NB4 (cell line): ENCODE measurements around the gene SYMPK.
A peak's percentile ranks its signal among the peaks of the same experiment; 100 is the strongest.

Experiments
- DNase-seq: peaks from one replicate; pipeline ENCODE4 v3.0.0; 2010; ENCODE audit warnings: low read depth
- H3K4me3 ChIP-seq: one replicate; pipeline ENCODE4 v1.5.1; 2011; ENCODE audit warnings: mild to moderate bottlenecking, low read depth, low read length, moderate library complexity
- CTCF ChIP-seq: IDR thresholded peaks from one replicate; pipeline ENCODE4 v1.5.1; 2012; ENCODE audit warnings: low read depth, low read length
- MAX ChIP-seq: IDR thresholded peaks from 2 replicates; pipeline ENCODE4 v1.6.1; 2011; ENCODE audit warnings: low read depth, low read length
- MYC ChIP-seq: IDR thresholded peaks from 2 replicates; pipeline ENCODE4 v1.6.1; 2011; ENCODE audit warnings: low read depth, low read length
- POLR2A ChIP-seq: IDR thresholded peaks from 2 replicates; pipeline ENCODE4 v1.6.1; 2011; ENCODE audit warnings: mild to moderate bottlenecking; ENCODE audit not compliant: insufficient read length; ENCODE audit errors: extremely low read depth

The SYMPK gene

GRCh38 chr19:45885556-45886426, 22.8 kb upstream of the SYMPK start, which contains the start of gene IRF2BP1:
IRF2BP1 (minus strand) TSS chr19:45886141; CDS start chr19:45885774, 367 bp downstream.
- peak; percentile 99 for DNase-seq
- TF ChIP-seq MAX (peak; percentile 85), POLR2A (peak; percentile 86), MYC (peak; percentile 73), CTCF (no peak)
- H3K4me3 ChIP-seq = peak within 1 kb of the TSS; percentile 76

- H3K4me3 ChIP-seq = peak overlapping the region; percentile 72
- peak; percentile 75 for DNase-seq
- TF ChIP-seq CTCF (no peak), MYC (no peak), MAX (no peak), POLR2A (no peak)
Measured at GRCh38 chr19:45884682-45885555, 22.0 kb upstream of the SYMPK start.

GRCh38 chr19:45883881-45884681, 21.1 kb upstream of the SYMPK start:
- H3K4me3 ChIP-seq = peak overlapping the region; percentile 40
- no peak for DNase-seq
- no peak for TF ChIP-seq CTCF
- TF ChIP-seq MAX = no peak
- TF ChIP-seq POLR2A = no peak
- no peak for TF ChIP-seq MYC

- no peak for TF ChIP-seq POLR2A
- no peak for TF ChIP-seq CTCF
- TF ChIP-seq MAX = no peak
- no peak for TF ChIP-seq MYC
- no peak for DNase-seq
- H3K4me3 ChIP-seq = peak overlapping the region; percentile 40
Measured at GRCh38 chr19:45883586-45883880, 20.6 kb upstream of the SYMPK start.
